Measurements from ENCODE around the gene RREB1. TPM values are rescaled to one million over a fixed set of nuclear protein-coding genes. Genes with fewer than 3 reads are reported as not detected.
"Not testable (repeated sequence)": the region's sequence is repeated elsewhere in the genome, so short reads cannot be mapped to it uniquely, and the experiment has no call there.

The RREB1 gene
- total RNA-seq, 1 donor from 2014 or later, result 41.8 TPM

- Histone ChIP-seq H3K36me3 (ENCODE audit: insufficient read depth, low read length) (no peaks in the 10 kb centered on the region), H3K4me2 (ENCODE audit: low read length) (no peak overlapping the region), H2AFZ (ENCODE audit: low read depth, low read length) (no peak overlapping the region), H3K9ac (ENCODE audit: low read length) (no peak overlapping the region), H4K20me1 (ENCODE audit: insufficient read depth, low read length) (no peaks in the 10 kb centered on the region), H3K27ac (ENCODE audit: low read depth, low read length) (no peak overlapping the region), H3K4me3 (ENCODE audit: insufficient read depth, low read depth, low read length) (no peak overlapping the region), H3K4me1 (ENCODE audit: insufficient read depth, low read length) (peaks cover 14% of the 10 kb centered on the region), H3K27me3 (ENCODE audit: insufficient read depth, low read length) (no peaks in the 10 kb centered on the region), H3K9me3 (ENCODE audit: insufficient read depth, low read depth, low read length) (peaks cover 4% of the 10 kb centered on the region), H3K79me2 (ENCODE audit: insufficient read depth, low read length) (no peaks in the 10 kb centered on the region)
- DNase-seq (ENCODE audit: low read depth) (no peak), FAIRE-seq (no peak)
- Mint-ChIP-seq H3K27ac (ENCODE audit: unreplicated experiment) (no peak overlapping the region), H3K27me3 (ENCODE audit: low read depth, unreplicated experiment) (peaks cover 4% of the 10 kb centered on the region), H3K4me1 (ENCODE audit: low read depth, unreplicated experiment) (peaks cover 11% of the 10 kb centered on the region), H3K4me3 (ENCODE audit: unreplicated experiment) (no peak overlapping the region), H3K36me3 (ENCODE audit: low read depth, unreplicated experiment) (no peaks in the 10 kb centered on the region), H3K9me3 (ENCODE audit: unreplicated experiment) (no peaks in the 10 kb centered on the region)
- TF ChIP-seq CTCF (IDR thresholded peaks at IDR 0.05; ENCODE audit: insufficient read depth, low read depth, low read length), result no peak
- TF ChIP-seq EZH2 (IDR thresholded peaks at IDR 0.05; ENCODE audit: insufficient read depth, low read length), result no peak
These were observed 162.8 kb downstream of the RREB1 start for GRCh38 chr6:7270320-7271204.

- H3K9me3 ChIP-seq (ENCODE audit: insufficient read depth, low read depth, low read length), result peaks cover 1% of the 10 kb centered on the region
- H3K79me2 ChIP-seq (ENCODE audit: insufficient read depth, low read length), result no peaks in the 10 kb centered on the region
- FAIRE-seq, result no peak
- H3K4me1 Mint-ChIP-seq (ENCODE audit: low read depth, unreplicated experiment), result peaks cover 12% of the 10 kb centered on the region
- H2AFZ ChIP-seq (ENCODE audit: low read depth, low read length), result no peak overlapping the region
- H4K20me1 ChIP-seq (ENCODE audit: insufficient read depth, low read length), result no peaks in the 10 kb centered on the region
- H3K27ac Mint-ChIP-seq (ENCODE audit: unreplicated experiment), result no peak overlapping the region
- H3K36me3 Mint-ChIP-seq (ENCODE audit: low read depth, unreplicated experiment), result no peaks in the 10 kb centered on the region
- H3K4me3 Mint-ChIP-seq (ENCODE audit: unreplicated experiment), result no peak overlapping the region
- no peak for DNase-seq (ENCODE audit: low read depth)
- H3K4me1 ChIP-seq (ENCODE audit: insufficient read depth, low read length), result peaks cover 14% of the 10 kb centered on the region
- no peak overlapping the region for H3K4me2 ChIP-seq (ENCODE audit: low read length)
- no peak for TF ChIP-seq EZH2 (IDR thresholded peaks at IDR 0.05; ENCODE audit: insufficient read depth, low read length)
- no peak for TF ChIP-seq CTCF (IDR thresholded peaks at IDR 0.05; ENCODE audit: insufficient read depth, low read depth, low read length)
- no peaks in the 10 kb centered on the region for H3K9me3 Mint-ChIP-seq (ENCODE audit: unreplicated experiment)
- peaks cover 4% of the 10 kb centered on the region for H3K27me3 Mint-ChIP-seq (ENCODE audit: low read depth, unreplicated experiment)
- no peak overlapping the region for H3K4me3 ChIP-seq (ENCODE audit: insufficient read depth, low read depth, low read length)
- no peak overlapping the region for H3K9ac ChIP-seq (ENCODE audit: low read length)
- H3K27ac ChIP-seq (ENCODE audit: low read depth, low read length), result no peak overlapping the region
- no peaks in the 10 kb centered on the region for H3K27me3 ChIP-seq (ENCODE audit: insufficient read depth, low read length)
- no peaks in the 10 kb centered on the region for H3K36me3 ChIP-seq (ENCODE audit: insufficient read depth, low read length)
These were observed 163.4 kb downstream of the RREB1 start for GRCh38 chr6:7271205-7271534.

- H3K27ac ChIP-seq (ENCODE audit: low read depth, low read length), result no peak overlapping the region
- no peak for FAIRE-seq
- no peak overlapping the region for H2AFZ ChIP-seq (ENCODE audit: low read depth, low read length)
- H3K9me3 ChIP-seq (ENCODE audit: insufficient read depth, low read depth, low read length), result no peaks in the 10 kb centered on the region
- Mint-ChIP-seq H3K27me3 (ENCODE audit: low read depth, unreplicated experiment) (peaks cover 4% of the 10 kb centered on the region), H3K4me3 (ENCODE audit: unreplicated experiment) (no peak overlapping the region), H3K9me3 (ENCODE audit: unreplicated experiment) (no peaks in the 10 kb centered on the region), H3K27ac (ENCODE audit: unreplicated experiment) (no peak overlapping the region), H3K4me1 (ENCODE audit: low read depth, unreplicated experiment) (peaks cover 2% of the 10 kb centered on the region), H3K36me3 (ENCODE audit: low read depth, unreplicated experiment) (no peaks in the 10 kb centered on the region)
- no peak overlapping the region for H3K4me2 ChIP-seq (ENCODE audit: low read length)
- H3K36me3 ChIP-seq (ENCODE audit: insufficient read depth, low read length), result no peaks in the 10 kb centered on the region
- H3K79me2 ChIP-seq (ENCODE audit: insufficient read depth, low read length), result no peaks in the 10 kb centered on the region
- no peaks in the 10 kb centered on the region for H3K4me1 ChIP-seq (ENCODE audit: insufficient read depth, low read length)
- TF ChIP-seq CTCF (IDR thresholded peaks at IDR 0.05; ENCODE audit: insufficient read depth, low read depth, low read length) (no peak), EZH2 (IDR thresholded peaks at IDR 0.05; ENCODE audit: insufficient read depth, low read length) (no peak)
- H3K9ac ChIP-seq (ENCODE audit: low read length), result no peak overlapping the region
- DNase-seq (ENCODE audit: low read depth), result no peak
- no peak overlapping the region for H3K4me3 ChIP-seq (ENCODE audit: insufficient read depth, low read depth, low read length)
- H4K20me1 ChIP-seq (ENCODE audit: insufficient read depth, low read length), result no peaks in the 10 kb centered on the region
- H3K27me3 ChIP-seq (ENCODE audit: insufficient read depth, low read length), result no peaks in the 10 kb centered on the region
These were observed 165.9 kb downstream of the RREB1 start for GRCh38 chr6:7273709-7274108.

- H3K27me3 ChIP-seq (ENCODE audit: insufficient read depth, low read length); H3K36me3 ChIP-seq (ENCODE audit: insufficient read depth, low read length); H2AFZ ChIP-seq (ENCODE audit: low read depth, low read length); H3K27ac Mint-ChIP-seq (ENCODE audit: unreplicated experiment); H3K27ac ChIP-seq (ENCODE audit: low read depth, low read length); H3K36me3 Mint-ChIP-seq (ENCODE audit: low read depth, unreplicated experiment); H3K4me3 Mint-ChIP-seq (ENCODE audit: unreplicated experiment); H3K4me1 ChIP-seq (ENCODE audit: insufficient read depth, low read length); H3K4me3 ChIP-seq (ENCODE audit: insufficient read depth, low read depth, low read length); H3K9ac ChIP-seq (ENCODE audit: low read length); H3K79me2 ChIP-seq (ENCODE audit: insufficient read depth, low read length); H3K9me3 Mint-ChIP-seq (ENCODE audit: unreplicated experiment); H3K4me2 ChIP-seq (ENCODE audit: low read length); FAIRE-seq; H4K20me1 ChIP-seq (ENCODE audit: insufficient read depth, low read length); H3K4me1 Mint-ChIP-seq (ENCODE audit: low read depth, unreplicated experiment); H3K27me3 Mint-ChIP-seq (ENCODE audit: low read depth, unreplicated experiment); DNase-seq (ENCODE audit: low read depth); H3K9me3 ChIP-seq (ENCODE audit: insufficient read depth, low read depth, low read length): not testable (repeated sequence)
These were observed 166.8 kb downstream of the RREB1 start for GRCh38 chr6:7274525-7274924.
